Measurements from ENCODE around the gene FUS. TPM values are rescaled to one million over a fixed set of nuclear protein-coding genes. Genes with fewer than 3 reads are reported as not detected.
A peak's percentile ranks its signal among the peaks of the same experiment; 100 is the strongest.

The FUS gene
- total and polyA plus RNA-seq, 2 experiments from 2014 or later: 247 to 528 TPM

- H3K36me3 Mint-ChIP-seq (ENCODE audit: low read depth): no peaks in the 10 kb centered on the region; the same call in 2 of the 3 replicates
- H3K36me3 ChIP-seq (ENCODE audit: insufficient read depth): no peaks in the 10 kb centered on the region
- H3K4me2 ChIP-seq: peak within 1 kb of the TSS; percentile 93
- H4K20me1 ChIP-seq (replicated peaks; ENCODE audit: insufficient read depth): no peaks in the 10 kb centered on the region
- peaks cover 50% of the 10 kb centered on the region for H3K27me3 Mint-ChIP-seq (ENCODE audit: insufficient read depth, low read depth, poor library complexity)
- H3K79me2 ChIP-seq (replicated peaks; ENCODE audit: insufficient read depth): no peaks in the 10 kb centered on the region
- peak within 1 kb of the TSS; percentile 96 for H2AFZ ChIP-seq
- H3K4me1 Mint-ChIP-seq: peaks cover 29% of the 10 kb centered on the region
- peaks cover 15% of the 10 kb centered on the region for H3K4me1 ChIP-seq (ENCODE audit: insufficient read depth)
- H3K27ac ChIP-seq (ENCODE audit: low read depth): no peak within 1 kb of the TSS
- H3K4me3 ChIP-seq: peak within 1 kb of the TSS; percentile 77
- no peak within 1 kb of the TSS for H3K27ac Mint-ChIP-seq
- peak; percentile 12 for ATAC-seq
- no peaks in the 10 kb centered on the region for H3F3A ChIP-seq (replicated peaks; ENCODE audit: low read depth)
- H3K9me3 Mint-ChIP-seq: no peaks in the 10 kb centered on the region; the same call in 1 of the 3 replicates
- peak within 1 kb of the TSS; percentile 75 for H3K4me3 Mint-ChIP-seq
- TF ChIP-seq, protein P1, sequence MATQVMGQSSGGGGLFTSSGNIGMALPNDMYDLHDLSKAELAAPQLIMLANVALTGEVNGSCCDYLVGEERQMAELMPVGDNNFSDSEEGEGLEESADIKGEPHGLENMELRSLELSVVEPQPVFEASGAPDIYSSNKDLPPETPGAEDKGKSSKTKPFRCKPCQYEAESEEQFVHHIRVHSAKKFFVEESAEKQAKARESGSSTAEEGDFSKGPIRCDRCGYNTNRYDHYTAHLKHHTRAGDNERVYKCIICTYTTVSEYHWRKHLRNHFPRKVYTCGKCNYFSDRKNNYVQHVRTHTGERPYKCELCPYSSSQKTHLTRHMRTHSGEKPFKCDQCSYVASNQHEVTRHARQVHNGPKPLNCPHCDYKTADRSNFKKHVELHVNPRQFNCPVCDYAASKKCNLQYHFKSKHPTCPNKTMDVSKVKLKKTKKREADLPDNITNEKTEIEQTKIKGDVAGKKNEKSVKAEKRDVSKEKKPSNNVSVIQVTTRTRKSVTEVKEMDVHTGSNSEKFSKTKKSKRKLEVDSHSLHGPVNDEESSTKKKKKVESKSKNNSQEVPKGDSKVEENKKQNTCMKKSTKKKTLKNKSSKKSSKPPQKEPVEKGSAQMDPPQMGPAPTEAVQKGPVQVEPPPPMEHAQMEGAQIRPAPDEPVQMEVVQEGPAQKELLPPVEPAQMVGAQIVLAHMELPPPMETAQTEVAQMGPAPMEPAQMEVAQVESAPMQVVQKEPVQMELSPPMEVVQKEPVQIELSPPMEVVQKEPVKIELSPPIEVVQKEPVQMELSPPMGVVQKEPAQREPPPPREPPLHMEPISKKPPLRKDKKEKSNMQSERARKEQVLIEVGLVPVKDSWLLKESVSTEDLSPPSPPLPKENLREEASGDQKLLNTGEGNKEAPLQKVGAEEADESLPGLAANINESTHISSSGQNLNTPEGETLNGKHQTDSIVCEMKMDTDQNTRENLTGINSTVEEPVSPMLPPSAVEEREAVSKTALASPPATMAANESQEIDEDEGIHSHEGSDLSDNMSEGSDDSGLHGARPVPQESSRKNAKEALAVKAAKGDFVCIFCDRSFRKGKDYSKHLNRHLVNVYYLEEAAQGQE (IDR thresholded peaks at IDR 0.05; ENCODE audit: unreplicated experiment): no peak
- TF ChIP-seq, protein P2, sequence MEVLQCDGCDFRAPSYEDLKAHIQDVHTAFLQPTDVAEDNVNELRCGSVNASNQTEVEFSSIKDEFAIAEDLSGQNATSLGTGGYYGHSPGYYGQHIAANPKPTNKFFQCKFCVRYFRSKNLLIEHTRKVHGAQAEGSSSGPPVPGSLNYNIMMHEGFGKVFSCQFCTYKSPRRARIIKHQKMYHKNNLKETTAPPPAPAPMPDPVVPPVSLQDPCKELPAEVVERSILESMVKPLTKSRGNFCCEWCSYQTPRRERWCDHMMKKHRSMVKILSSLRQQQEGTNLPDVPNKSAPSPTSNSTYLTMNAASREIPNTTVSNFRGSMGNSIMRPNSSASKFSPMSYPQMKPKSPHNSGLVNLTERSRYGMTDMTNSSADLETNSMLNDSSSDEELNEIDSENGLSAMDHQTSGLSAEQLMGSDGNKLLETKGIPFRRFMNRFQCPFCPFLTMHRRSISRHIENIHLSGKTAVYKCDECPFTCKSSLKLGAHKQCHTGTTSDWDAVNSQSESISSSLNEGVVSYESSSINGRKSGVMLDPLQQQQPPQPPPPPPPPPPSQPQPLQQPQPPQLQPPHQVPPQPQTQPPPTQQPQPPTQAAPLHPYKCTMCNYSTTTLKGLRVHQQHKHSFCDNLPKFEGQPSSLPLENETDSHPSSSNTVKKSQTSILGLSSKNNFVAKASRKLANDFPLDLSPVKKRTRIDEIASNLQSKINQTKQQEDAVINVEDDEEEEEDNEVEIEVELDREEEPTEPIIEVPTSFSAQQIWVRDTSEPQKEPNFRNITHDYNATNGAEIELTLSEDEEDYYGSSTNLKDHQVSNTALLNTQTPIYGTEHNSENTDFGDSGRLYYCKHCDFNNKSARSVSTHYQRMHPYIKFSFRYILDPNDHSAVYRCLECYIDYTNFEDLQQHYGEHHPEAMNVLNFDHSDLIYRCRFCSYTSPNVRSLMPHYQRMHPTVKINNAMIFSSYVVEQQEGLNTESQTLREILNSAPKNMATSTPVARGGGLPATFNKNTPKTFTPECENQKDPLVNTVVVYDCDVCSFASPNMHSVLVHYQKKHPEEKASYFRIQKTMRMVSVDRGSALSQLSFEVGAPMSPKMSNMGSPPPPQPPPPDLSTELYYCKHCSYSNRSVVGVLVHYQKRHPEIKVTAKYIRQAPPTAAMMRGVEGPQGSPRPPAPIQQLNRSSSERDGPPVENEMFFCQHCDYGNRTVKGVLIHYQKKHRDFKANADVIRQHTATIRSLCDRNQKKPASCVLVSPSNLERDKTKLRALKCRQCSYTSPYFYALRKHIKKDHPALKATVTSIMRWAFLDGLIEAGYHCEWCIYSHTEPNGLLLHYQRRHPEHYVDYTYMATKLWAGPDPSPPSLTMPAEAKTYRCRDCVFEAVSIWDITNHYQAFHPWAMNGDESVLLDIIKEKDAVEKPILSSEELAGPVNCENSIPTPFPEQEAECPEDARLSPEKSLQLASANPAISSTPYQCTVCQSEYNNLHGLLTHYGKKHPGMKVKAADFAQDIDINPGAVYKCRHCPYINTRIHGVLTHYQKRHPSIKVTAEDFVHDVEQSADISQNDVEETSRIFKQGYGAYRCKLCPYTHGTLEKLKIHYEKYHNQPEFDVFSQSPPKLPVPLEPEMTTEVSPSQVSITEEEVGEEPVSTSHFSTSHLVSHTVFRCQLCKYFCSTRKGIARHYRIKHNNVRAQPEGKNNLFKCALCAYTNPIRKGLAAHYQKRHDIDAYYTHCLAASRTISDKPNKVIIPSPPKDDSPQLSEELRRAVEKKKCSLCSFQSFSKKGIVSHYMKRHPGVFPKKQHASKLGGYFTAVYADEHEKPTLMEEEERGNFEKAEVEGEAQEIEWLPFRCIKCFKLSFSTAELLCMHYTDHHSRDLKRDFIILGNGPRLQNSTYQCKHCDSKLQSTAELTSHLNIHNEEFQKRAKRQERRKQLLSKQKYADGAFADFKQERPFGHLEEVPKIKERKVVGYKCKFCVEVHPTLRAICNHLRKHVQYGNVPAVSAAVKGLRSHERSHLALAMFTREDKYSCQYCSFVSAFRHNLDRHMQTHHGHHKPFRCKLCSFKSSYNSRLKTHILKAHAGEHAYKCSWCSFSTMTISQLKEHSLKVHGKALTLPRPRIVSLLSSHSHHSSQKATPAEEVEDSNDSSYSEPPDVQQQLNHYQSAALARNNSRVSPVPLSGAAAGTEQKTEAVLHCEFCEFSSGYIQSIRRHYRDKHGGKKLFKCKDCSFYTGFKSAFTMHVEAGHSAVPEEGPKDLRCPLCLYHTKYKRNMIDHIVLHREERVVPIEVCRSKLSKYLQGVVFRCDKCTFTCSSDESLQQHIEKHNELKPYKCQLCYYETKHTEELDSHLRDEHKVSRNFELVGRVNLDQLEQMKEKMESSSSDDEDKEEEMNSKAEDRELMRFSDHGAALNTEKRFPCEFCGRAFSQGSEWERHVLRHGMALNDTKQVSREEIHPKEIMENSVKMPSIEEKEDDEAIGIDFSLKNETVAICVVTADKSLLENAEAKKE (CRISPR knock-in tag; IDR thresholded peaks at IDR 0.05): no peak; the same call in 1 of the 2 replicates
- TF ChIP-seq CTCF (conservative IDR thresholded peaks at IDR 0.05; ENCODE audit: low read depth in 2 of 2): peak in 1 of 2 experiments; percentile 42; a peak in 2 of 4 replicates
- H3K27me3 ChIP-seq (ENCODE audit: insufficient read depth): peaks cover 45% of the 10 kb centered on the region
- peak; percentile 73 for DNase-seq (ENCODE audit: low spot score)
- H3K9me2 ChIP-seq (ENCODE audit: insufficient read depth): no peaks in the 10 kb centered on the region
Measured at GRCh38 chr16:31216422-31217135, 36.6 kb downstream of the FUS start, which contains the start of gene PYDC1. PYDC1 (minus strand) TSS chr16:31217135; CDS start chr16:31217028, 107 bp downstream.
